HL-60 (cell line): ENCODE measurements around the gene NDUFV1.

ENCODE experiments used
- DNase-seq, 2 experiments: peaks; one replicate each; pipeline ENCODE4 v3.0.0-alpha.2; 2010 to 2020; ENCODE audit warnings: low read depth in 1 of 2, low spot score in 1 of 2
- H3K27ac ChIP-seq: fragments of 250-450 bp; sonication (Bioruptor Pico); replicated peaks from 2 replicates; pipeline ENCODE4 v1.5.1; 2020; ENCODE audit warnings: mild to moderate bottlenecking, moderate library complexity
- H3K27me3 ChIP-seq: fragments of 250-450 bp; sonication (Bioruptor Pico); 2 replicates; pipeline ENCODE4 v1.5.1; 2021; ENCODE audit warnings: mild to moderate bottlenecking, moderate library complexity; ENCODE audit not compliant: insufficient read depth, poor library complexity, severe bottlenecking
- H3K4me3 ChIP-seq: replicated peaks from 2 replicates; pipeline ENCODE4 v1.5.1; 2011; ENCODE audit warnings: mild to moderate bottlenecking, control low read depth, low read length; ENCODE audit not compliant: insufficient read depth
- CTCF ChIP-seq: IDR thresholded peaks from one replicate; pipeline ENCODE4 v1.5.1; 2011; ENCODE audit warnings: low read length, control low read depth, inconsistent platforms; ENCODE audit not compliant: insufficient read depth
- GABPA ChIP-seq: IDR thresholded peaks from 2 replicates; pipeline ENCODE4 v1.6.1; 2012; ENCODE audit warnings: low read depth
- POLR2AphosphoS5 ChIP-seq: IDR thresholded peaks from 2 replicates; pipeline ENCODE4 v1.6.1; 2012; ENCODE audit warnings: low read depth
- REST ChIP-seq: IDR thresholded peaks from 2 replicates; pipeline ENCODE4 v1.6.1; 2012; ENCODE audit warnings: low read depth; ENCODE audit not compliant: insufficient replicate concordance
- SPI1 ChIP-seq: IDR thresholded peaks from 2 replicates; pipeline ENCODE4 v1.6.1; 2012; ENCODE audit warnings: low read depth, mild to moderate bottlenecking, borderline replicate concordance

NDUFV1 gene

GRCh38 chr11:67626970-67627369 is 20.2 kb downstream of the NDUFV1 start:
- DNase-seq: no peak
- no peaks in the 10 kb centered on the region for H3K27me3 ChIP-seq
- TF ChIP-seq CTCF (no peak), GABPA (no peak), REST (no peak), POLR2AphosphoS5 (no peak), SPI1 (no peak)
- no peak overlapping the region for H3K4me3 ChIP-seq
- H3K27ac ChIP-seq: no peak overlapping the region

GRCh38 chr11:67627441-67627811 is 20.7 kb downstream of the NDUFV1 start:
- TF ChIP-seq GABPA: no peak
- no peak for TF ChIP-seq POLR2AphosphoS5
- TF ChIP-seq REST: no peak
- TF ChIP-seq SPI1: no peak
- TF ChIP-seq CTCF: no peak
- Histone ChIP-seq H3K4me3 (no peak overlapping the region), H3K27ac (no peak overlapping the region), H3K27me3 (no peaks in the 10 kb centered on the region)
- DNase-seq: no peak

GRCh38 chr11:67627812-67628624 is 21.3 kb downstream of the NDUFV1 start:
- Histone ChIP-seq H3K27me3 (no peaks in the 10 kb centered on the region), H3K27ac (no peak overlapping the region), H3K4me3 (no peak overlapping the region)
- TF ChIP-seq GABPA: no peak
- no peak for TF ChIP-seq SPI1
- no peak for TF ChIP-seq REST
- no peak for TF ChIP-seq CTCF
- no peak for TF ChIP-seq POLR2AphosphoS5
- DNase-seq: no peak
